Fibroblast of skin of right biceps (primary cell): ENCODE results near the gene CACNA1D.
A peak's percentile ranks its signal among the peaks of the same experiment; 100 is the strongest.

Source experiments
- DNase-seq: peaks from one replicate; pipeline ENCODE4 v3.0.0-alpha.2; 2013

CACNA1D gene

DNA sequence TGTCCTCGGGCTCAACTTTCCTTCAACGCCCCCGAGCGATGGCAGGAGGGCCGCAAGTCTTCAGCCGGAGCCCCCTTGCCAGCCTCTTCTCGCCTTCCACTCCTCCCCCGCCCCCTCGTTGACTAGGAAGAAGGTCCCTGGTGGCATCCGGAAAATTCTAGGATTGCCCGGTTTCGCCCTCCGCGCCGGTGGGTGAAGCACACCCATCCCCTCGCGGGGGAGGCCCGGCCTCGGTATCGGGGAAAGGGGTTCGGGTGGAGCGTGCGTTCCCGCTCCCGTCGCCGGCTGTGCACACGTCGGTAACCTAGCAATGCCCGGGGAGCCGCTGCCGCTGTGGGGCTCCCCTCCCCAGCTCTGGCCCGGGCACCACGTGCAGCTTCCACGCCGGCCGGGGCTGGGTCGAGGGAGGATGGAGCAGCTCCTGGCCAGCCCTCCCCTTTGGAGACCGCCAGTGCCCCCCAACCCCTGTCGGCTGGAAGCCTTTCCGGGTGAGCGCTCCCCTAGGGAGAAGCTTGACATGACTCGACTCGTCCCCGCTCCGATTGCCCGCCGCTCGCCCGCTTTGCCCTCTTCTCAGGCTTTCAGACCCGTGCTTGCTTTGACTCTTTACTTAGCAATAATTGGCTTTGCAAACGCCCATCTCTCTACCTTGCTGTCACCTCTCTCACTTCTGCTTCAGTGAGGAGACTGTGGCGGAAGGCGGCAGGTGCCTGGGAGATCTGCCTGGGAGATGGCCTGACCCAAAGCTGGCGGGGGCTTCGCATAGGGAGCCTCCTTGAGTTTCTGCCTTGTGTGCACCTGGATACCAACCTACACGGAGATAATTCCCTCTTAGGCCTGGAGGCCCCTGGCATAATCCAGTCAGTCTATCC is 1.3 kb downstream of the CACNA1D start:
- no peak for DNase-seq

DNA sequence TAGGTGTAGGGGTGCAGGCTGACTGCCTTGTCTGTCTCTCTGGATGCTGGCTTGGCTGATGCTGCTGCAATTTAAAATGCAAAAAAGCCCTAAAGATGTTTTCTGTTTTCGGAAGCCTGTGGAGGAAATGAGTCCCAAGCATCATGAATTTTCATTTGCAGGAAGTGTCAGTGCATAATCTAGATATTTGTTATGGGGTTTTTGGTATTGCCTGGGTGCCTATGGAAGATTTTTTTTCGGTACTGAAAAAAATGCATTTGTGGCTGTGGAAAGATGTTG is 1.9 kb downstream of the CACNA1D start:
- DNase-seq: no peak

DNA sequence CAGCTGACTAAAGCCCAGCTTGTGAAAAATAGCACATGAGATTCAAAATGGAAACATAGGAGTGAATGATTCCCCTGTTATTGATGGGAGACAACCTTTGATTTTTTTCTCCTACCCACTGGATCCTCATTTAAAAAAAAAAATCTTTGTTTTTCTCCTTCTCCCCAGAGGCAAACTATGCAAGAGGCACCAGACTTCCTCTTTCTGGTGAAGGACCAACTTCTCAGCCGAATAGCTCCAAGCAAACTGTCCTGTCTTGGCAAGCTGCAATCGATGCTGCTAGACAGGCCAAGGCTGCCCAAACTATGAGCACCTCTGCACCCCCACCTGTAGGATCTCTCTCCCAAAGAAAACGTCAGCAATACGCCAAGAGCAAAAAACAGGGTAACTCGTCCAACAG is 2.6 kb downstream of the CACNA1D start:
- no peak for DNase-seq

DNA sequence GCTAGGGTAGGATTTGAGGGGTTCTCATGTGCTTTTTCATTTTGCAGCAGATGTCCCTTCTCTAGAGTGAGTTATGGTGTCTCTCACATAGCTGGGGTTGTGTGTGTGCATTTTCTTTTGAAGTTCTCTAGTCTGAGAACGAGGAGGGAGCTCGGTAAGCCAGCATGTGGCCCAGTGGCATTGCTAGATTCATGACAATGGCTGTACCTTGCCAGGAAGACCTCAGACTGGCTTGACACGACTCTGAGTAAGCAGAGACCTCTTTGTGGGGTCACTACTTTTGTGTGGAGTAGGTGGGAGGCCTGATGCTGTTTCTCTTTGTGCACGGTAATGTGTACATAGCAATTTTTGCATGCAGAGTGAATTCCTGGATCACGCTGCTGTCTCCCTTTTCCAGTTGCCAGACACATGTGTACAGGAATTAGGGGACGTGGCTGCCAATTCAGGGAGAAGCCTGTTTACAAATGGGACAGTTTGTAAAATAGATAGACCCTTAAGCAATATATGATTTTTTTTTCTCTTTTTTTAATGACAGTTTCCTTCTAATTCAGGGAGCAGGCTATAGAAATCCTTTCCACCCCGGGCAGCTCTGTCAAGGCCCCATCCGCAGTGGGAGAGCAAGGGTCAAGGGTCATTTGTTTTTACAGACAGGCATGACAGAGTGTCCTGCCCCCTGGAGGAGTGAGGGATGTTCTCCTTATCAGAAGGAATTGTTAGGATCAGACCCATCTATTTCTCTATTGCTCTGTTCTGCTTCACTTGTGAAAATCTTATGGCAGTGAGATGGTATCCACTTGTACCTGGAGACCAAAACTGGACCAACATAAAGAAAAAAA is 4.6 kb downstream of the CACNA1D start:
- DNase-seq: no peak

DNA sequence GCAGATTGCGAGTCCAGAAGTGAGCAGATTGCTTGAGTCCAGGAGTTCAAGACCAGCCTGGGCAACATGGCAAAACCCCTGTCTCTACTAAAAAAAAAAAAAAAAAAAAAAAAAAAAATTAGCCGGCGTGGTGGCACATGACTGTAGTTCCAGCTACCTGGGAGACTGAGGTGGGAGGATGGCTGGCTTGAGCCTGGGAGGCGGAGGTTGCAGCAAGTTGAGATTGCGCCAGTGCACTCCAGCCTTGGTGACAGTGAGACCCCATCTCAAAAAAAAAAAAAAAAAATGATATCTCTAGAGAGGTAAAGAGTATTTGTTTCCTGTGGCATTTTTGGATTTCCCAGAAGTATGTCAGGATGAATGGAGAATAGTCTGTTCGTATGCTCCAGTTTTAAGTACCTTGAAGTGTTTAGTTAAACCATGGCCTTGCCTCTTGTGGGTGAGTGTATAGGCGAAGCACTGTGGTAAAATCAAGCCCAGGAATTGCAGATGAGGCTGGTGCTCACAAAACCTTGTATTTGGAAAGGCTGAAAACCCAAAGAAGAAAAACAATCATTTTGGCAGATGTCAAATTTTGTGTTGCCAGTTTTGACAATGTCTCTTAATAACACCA is 5.9 kb downstream of the CACNA1D start:
- DNase-seq: no peak

DNA sequence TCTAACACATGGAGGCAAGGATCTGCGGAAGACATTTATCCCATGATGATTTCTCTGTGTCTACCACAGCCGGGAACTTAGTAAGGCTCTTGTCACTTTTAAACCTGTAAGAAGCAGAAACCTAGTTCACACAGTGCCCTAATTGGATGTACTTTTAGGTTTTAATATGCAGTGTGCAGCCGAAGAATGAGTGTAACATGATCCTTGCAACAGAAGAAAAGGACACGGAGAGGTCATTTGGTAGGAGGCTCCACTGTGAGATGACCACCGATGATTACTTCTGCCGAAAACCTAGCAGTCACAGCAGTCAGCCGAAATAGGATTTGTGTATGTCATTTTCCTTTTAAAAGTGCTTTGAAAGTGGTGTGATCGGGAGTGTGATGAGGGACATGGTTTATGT is 6.8 kb downstream of the CACNA1D start:
- no peak for DNase-seq

DNA sequence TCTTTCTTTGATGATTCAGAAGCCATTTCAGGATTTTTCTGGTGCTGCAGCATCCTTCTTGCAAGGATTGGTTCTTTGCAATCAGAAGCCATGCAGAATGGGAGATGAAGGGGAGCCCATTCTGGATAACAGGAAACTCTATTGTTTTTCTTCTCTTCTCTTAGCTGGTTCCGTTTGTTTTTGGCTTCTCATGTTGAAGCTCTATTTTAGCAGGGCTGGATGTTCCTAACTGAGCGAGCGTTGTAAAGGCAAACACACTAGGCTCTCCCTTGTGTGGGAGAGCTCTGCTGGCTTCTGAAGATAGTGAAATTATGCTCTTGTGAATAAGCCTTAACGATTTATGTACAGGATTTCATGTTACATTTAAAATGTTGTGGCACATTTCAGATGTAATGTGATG is 8.3 kb downstream of the CACNA1D start:
- no peak for DNase-seq

DNA sequence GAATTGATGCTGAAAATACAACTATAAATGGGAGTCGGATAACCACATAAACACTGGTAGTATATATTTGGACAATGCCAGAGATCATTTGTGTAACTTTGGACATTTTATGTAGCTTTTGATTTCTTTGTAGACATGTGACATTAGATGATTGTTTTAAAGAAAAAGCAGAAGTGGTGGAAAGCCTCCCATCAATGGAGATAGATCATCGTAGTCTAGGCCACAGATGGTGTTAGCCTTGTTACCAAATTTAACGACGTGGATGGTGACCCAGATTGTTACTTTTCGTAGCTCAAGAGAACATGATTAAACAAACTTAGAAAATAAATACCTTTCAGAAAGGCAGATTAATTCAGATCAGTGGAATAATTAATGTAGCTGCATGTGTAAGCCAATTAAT is 8.8 kb downstream of the CACNA1D start:
- DNase-seq: no peak

DNA sequence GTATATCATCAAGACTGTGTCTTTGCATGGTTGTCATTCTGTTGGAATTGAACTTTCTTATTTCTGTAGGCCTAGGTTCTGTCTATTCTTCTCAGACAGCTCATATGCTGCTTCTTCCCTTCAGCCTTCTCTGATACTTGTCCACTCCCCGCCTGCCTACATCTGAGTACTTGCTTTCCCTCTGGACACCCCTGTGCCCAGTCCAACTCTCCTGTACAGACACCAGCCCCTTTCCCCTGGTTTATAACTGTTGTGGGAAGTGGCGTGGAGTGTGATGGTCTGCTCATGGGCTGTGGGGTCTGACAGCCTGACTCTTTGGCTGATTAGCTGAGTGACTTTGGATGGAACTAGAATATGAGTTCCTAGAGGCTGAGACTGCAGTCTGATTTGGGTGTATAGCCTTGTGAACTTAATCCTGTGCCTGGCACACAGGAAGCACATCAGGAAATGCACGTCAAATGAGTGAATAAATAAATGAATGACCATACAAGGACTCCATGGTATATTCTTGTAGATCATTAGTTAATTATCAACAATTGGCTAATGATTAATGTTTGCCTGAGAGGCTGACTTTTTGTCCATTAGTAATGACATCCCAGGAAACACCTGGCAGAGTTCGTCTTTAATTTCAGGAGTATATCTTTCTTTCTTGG is 11.8 kb downstream of the CACNA1D start:
- no peak for DNase-seq

DNA sequence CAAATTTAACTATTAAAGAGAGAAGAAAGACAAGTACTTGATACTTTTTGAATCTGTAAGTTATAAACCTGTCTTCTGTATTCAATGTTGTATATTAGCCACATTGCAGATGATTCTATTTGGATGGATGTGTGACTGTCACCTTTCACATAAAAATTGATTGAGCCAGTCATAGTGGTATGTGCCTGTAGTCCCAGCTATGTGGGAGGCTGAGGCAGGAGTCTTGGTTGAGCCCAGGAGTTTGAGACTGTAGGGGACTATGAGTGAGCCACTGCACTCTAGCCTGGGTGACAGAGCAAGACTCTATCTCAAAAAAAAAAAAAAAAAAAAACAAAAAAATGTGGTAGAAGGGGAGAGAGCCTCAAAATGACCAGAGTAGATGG is 12.3 kb downstream of the CACNA1D start:
- no peak for DNase-seq

DNA sequence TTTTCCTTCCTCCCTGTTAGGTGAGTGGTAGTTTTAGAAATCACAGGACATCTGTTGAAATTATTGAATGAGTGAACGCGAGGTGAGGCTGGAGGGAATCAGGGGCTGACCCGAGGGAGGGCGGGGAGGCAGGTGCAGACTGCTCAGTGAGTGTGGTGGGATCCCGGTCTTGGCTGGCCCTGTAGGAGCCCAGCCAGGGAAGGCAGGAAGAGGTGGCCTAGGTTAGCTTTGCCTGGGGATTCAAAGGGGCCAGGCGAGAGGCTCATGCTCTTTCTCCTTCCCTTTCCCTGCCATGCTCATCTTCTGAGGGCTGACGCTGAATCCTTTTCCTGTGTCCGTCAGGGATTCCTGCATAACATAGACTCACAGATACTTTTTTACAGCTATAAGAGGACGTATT is 15.1 kb downstream of the CACNA1D start:
- DNase-seq: no peak

DNA sequence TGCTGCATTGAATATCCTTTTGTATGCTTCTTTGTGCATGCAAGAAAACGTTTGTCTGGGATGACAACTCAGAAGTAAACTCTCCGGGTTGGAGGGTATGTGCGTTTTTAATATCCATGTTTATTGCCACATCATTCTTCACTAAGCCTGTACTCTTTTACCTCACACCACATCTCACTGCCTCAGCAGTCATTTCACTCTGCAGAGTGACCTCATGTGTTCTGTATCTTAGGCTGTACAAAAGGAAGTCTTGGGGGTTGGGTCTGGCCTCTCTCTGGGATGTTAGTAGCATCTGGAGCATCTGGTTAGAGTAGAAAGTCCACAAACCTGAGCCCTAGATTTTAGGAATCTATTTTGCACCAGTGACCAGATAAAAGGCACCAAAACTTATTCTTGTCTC is 16.1 kb downstream of the CACNA1D start:
- DNase-seq: no peak

DNA sequence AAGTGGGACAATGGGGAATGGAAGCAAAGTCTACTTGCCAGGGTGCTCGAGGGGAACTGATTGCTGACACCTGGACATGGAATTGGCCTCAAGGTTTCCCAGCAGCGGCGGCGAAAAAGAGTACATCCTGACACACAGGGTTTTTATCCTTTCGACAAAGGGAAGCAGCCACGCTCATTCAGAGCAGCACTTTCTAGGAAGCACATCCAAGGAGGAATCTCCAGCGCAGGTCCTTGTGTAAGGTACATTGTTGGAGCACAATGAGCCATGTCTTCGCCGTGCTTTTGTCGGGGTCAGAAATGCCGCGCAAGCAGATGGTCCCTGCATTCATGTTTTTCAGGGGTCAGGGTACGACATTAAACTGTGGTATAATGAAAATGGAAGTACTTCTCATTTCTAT is 16.8 kb downstream of the CACNA1D start:
- no peak for DNase-seq

DNA sequence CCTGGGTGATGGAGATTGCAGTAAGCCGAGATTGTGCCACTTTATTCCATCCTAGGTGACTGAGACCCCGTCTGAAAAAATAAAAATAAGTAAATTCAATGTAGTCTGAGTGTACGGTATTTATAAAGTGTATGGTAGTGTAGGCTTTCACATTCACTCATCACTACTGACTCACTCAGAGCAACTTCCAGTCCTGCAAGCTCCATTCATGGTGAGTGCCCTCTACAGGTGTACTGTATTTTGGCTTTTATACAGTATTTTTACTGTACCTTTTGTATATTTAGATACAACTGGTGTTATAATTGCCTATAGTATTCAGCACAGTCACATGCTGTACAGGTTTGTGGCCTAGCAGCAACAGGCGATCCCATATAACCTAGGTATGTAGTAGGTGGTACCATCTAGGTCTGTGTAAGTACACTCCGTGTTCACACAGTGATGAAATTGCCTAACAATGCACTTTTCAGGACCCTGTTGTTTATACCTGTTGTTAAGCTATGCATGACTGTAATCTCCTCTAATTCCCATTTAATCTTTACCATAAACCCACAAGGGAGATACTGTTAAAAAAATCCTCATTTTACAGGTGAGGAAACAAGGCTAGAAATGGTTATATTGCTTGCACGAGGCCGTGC is 19.3 kb downstream of the CACNA1D start:
- no peak for DNase-seq

DNA sequence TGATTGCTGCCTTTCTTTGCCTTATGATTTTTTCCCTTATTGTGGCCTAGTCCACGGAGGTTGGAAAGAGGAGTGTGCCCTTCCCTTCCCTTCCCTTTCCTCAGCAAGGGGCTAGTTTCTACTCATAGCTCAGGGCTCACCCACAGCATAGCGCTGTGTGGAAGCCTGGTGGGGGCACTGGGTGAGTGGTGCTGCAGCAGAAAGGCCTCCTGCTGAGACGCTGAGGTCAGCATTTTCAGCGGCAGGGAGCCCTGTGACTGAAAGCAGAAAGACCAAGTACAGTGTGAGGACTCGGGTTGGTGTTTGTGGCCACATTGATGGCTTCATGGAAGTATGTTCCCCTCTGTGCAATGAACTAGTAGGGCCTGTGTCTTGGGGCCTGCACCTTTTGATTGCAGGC is 21.9 kb downstream of the CACNA1D start:
- DNase-seq: no peak

DNA sequence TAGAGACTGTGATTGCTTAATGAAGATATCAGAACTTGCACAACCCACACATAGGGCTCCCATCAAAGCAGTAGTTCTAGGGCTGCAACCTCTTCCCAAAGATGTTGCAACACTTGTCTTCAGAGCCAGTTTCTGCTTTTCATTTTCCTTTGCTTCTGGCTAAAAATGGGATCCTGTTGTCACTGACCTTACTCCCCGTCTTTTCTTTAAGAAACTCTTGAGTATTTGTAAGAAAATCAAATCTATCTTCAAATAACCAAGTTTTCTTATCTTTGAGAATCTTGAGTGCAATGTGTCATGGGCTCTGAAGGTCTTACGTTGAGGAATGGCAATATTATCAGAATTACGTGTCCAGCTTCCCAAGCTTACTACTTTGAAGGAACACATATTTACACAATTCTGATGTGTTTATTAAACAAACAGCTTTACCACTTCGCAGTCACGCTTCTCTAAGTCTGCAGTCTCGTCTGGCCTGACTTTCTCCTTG is 24.1 kb downstream of the CACNA1D start:
- no peak for DNase-seq

DNA sequence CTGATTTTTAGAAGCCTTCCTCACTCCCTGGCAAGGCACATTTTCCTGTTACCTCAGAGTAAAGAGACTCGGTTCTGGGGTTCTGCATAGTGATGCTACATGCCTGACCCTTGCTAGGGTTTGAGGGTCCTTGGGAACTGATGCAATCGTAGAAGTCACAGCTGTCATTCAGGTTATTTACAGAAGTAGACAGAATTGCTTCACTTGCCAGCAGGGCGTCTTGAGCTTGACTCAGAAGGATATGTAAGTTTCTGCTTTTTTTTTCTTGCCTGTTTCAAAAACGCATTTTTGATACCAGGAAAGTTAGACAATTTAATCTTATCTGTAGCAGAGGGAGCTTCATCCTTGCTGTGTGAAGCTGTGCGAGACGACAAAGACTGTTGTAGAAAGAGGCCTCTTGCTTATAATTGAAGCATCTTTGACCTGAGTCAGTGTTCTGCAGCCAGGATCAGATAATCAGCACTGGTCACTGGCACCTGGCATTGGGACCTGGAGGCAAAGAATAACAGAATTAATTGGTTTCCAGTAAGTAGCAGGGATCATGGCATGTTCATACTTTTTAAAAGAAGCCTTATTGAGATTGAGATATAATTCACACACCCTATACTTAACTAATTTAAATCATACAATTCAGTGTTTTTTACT is 24.8 kb downstream of the CACNA1D start:
- DNase-seq: no peak

DNA sequence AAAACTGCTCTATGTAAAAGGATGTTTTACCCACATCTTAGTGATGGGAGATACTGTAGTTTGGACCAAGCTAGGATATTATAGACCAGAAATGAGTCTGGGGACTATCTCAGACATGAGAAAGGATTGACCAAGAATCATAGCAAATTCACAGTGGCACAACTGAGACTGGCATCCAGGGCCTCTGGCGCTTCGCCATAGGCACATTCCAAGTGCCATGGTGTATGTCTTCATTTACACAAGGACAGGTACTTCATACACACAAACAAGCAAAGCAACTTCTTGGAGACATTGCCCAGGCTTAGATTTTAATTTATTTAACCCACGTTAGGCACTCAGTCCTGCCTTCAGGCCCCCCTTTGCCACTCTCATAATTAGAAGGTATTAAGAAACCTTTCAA is 28.9 kb downstream of the CACNA1D start:
- DNase-seq: no peak

DNA sequence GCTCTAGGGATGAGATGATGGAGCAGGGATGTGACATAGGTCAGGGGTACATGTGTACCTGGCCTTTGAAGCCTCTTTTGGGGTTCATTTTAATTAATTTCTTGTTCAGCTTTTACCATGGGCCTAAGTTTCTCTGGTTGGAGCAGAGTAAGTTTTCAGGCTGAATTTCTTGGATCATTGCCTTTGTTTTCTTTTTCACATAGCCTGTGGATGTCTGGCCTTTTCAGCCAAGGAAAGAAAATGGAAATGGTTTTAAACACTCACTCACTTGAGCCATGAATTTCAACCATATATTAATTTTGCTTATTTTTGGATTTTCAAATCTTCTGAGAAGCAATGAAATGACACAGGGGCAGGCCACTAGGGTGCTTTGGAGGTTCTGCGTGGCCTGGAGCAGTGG is 30.2 kb downstream of the CACNA1D start:
- no peak for DNase-seq

DNA sequence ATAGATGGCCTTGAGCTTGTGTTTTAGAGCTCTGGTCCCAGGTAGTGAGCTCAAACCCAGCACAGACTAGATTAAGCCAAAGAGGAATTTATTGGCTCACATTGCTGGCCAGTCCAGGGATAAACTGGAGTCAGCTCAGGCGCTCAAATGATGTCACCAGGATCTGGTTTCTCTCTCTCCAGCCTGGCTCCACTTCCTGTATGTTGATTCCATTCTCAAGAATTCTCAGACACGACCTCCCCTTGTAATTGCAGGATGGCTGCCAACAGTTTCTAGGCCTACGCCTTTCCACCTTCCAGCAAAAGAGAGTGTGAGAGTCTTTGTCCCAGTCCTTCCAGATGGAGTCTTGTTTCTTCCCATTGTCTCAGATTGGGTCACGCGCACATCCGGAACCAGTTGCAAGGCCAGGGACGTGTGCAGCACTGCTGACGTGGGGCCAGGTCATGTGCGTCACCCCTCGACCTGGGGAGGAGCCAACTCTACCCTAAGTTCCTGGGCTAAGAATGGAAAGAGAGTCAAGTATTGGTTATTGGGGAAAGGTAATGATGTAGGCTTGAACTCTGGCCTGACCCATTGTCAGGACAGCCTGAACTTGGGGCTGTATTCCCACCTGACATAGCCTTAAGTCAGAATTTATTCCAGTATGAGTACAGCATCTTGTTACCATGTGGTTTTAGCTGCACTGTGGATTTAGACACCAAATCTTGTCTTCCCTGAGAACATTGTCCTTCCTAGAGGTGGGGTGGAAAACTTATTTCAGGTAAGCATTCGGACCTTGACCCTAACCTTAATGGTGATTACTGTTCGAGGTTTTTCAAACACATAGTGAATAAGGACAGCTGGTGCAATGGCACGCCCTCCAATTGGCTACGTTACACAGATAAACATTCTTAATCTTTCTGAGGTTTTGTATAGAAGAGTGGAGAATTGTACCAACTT is 31.6 kb downstream of the CACNA1D start:
- DNase-seq: peak; percentile 15

DNA sequence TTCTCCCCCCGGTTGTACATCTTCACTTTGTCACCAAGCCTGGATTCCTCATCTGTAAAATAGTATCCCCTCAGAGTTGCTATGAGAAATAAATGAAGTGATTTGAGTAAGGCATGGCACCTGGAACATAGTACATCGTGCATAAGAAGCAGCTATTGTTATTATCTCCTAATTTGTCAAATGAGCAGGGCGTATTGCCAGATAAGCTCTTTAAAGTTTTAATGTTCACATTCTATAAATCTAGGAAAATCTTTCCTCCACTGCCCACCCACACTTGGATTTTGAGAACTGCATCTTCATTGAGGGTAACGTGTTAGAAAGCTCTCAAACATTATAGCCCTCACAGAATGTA is 32.3 kb downstream of the CACNA1D start:
- no peak for DNase-seq
